Suprapubic skin (tissue), 4 donors: ENCODE measurements around the gene CD68. TPM values are rescaled to one million over a fixed set of nuclear protein-coding genes. Genes with fewer than 3 reads are reported as not detected.

Experiments used
- DNase-seq, 2 donors: peaks; one replicate each; pipeline ENCODE4 v3.0.0-alpha.2; 2019; ENCODE audit warnings: low spot score in 2 of 2
- H3K27ac ChIP-seq: fragments of 200-600 bp; sonication (generic); one replicate; pipeline ENCODE4 v1.5.1; 2019
- H3K27me3 ChIP-seq: fragments of 200-600 bp; sonication (generic); one replicate; pipeline ENCODE4 v1.5.1; 2019
- H3K36me3 ChIP-seq: fragments of 200-600 bp; sonication (generic); one replicate; pipeline ENCODE4 v1.5.1; 2019
- H3K4me1 ChIP-seq: fragments of 200-600 bp; sonication (generic); one replicate; pipeline ENCODE4 v1.5.1; 2019
- H3K4me3 ChIP-seq: fragments of 200-600 bp; sonication (generic); one replicate; pipeline ENCODE4 v1.5.1; 2019; ENCODE audit warnings: mild to moderate bottlenecking
- H3K9me3 ChIP-seq: fragments of 200-600 bp; sonication (generic); one replicate; pipeline ENCODE4 v1.5.1; 2019
- EP300 ChIP-seq: sonication (generic); formaldehyde crosslinking; IDR thresholded peaks from one replicate; pipeline ENCODE4 v1.6.1; 2017; ENCODE audit warnings: antibody characterized with exemption
- POLR2A ChIP-seq, 2 donors: fragments of 450-650 bp; IDR thresholded peaks; one replicate each; pipeline ENCODE4 v1.6.1; 2017; ENCODE audit warnings: antibody characterized with exemption in 2 of 2, mild to moderate bottlenecking in 2 of 2, moderate library complexity in 2 of 2
- POLR2AphosphoS5 ChIP-seq, 3 donors: sonication (generic); formaldehyde crosslinking; IDR thresholded peaks; one replicate each; pipeline ENCODE4 v1.6.1; 2017; ENCODE audit warnings: antibody characterized with exemption in 3 of 3
- WGBS: methylation state at CpG from one replicate; pipeline ENCODE4 v1.1.5; 2018; 5-methylcytosine and 5-hydroxymethylcytosine counted together
- total RNA-seq, 4 donors: library from RNA; depleted of rRNA; stranded (reverse); fragments of >200 nt; gene quantifications; one replicate each; pipeline ENCODE4 v1.1.0, GENCODE V29; 2016
- TF ChIP-seq, protein P1 (sequence below), 2 donors: fragments of 200-600 bp in 1 of 2; fragments of 450-650 bp in 1 of 2; sonication (generic) in 1 of 2; IDR thresholded peaks; one replicate each; pipeline ENCODE4 v1.5.1; 2016 to 2019; ENCODE audit warnings: antibody characterized with exemption in 2 of 2, mild to moderate bottlenecking in 1 of 2, moderate library complexity in 1 of 2

CD68 gene
- total RNA-seq, 4 donors from 2014 or later, result 5.0 to 13.2 (median 9.6) TPM

DNA sequence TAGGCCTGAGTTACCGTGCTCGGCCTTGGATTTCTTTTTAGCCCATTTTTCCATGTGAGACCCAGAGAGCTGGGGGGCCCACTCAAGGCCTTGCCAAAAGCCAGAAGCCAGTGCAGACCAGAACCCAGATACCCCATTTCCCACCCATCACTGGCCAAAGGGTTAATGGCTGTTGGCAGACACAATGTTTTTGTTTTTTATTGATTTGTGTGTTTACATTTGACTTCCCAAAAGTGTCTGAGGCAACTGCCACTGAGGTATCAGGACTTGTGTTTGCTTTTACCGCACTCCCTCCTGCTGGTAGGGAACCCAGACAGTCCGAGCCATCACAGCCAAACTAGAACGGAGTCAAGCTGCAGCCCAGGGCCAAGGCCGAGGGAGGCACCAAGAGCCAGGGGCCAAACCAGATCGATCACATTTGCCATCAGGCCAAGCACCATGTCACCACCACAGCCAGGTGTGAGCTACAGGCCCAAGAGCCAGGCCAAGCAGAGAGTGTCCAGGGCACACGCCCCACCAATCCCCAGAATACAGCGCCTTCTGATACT, 38.3 kb upstream of the CD68 start:
- 94% methylated on average over 9 of the region's 9 CpGs for WGBS

DNA sequence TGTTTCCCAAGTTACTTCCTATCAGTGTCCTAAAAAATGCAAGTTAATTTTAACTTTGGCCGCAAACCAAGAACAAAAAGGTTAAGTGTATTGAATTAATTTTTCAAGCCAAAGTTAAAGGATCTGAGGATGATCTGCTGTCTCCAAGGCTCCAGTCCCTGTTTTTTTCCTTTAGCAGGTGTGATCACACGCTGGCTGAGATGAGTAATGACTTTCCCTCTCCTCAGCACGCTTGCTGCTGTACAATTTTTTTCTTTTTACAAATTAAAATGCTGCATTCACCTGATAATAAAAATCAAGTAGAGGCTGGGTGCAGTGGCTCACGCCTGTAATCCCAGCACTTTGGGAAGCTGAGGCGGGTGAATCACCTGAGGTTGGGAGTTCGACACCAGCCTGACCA, 34.5 kb upstream of the CD68 start:
- 82% methylated on average over 6 of the region's 6 CpGs for WGBS
- Histone ChIP-seq H3K36me3 (no peaks in the 10 kb centered on the region), H3K27me3 (no peaks in the 10 kb centered on the region), H3K9me3 (no peaks in the 10 kb centered on the region), H3K27ac (no peak overlapping the region), H3K4me1 (peaks cover 19% of the 10 kb centered on the region), H3K4me3 (no peak overlapping the region)
- no peak for DNase-seq
- TF ChIP-seq, protein P1, sequence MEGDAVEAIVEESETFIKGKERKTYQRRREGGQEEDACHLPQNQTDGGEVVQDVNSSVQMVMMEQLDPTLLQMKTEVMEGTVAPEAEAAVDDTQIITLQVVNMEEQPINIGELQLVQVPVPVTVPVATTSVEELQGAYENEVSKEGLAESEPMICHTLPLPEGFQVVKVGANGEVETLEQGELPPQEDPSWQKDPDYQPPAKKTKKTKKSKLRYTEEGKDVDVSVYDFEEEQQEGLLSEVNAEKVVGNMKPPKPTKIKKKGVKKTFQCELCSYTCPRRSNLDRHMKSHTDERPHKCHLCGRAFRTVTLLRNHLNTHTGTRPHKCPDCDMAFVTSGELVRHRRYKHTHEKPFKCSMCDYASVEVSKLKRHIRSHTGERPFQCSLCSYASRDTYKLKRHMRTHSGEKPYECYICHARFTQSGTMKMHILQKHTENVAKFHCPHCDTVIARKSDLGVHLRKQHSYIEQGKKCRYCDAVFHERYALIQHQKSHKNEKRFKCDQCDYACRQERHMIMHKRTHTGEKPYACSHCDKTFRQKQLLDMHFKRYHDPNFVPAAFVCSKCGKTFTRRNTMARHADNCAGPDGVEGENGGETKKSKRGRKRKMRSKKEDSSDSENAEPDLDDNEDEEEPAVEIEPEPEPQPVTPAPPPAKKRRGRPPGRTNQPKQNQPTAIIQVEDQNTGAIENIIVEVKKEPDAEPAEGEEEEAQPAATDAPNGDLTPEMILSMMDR (IDR thresholded peaks at IDR 0.05), result no peak
- TF ChIP-seq POLR2A (IDR thresholded peaks at IDR 0.05) (no peak), POLR2AphosphoS5 (IDR thresholded peaks at IDR 0.05) (no peak), EP300 (no peak)

More for the DNA sequence above, 38.3 kb upstream of the CD68 start:
- no peak overlapping the region for H3K4me3 ChIP-seq
- no peaks in the 10 kb centered on the region for H3K4me1 ChIP-seq
- DNase-seq, result no peak
- TF ChIP-seq POLR2AphosphoS5 (IDR thresholded peaks at IDR 0.05) (no peak), EP300 (no peak), POLR2A (IDR thresholded peaks at IDR 0.05) (no peak)
- TF ChIP-seq, protein P1 (IDR thresholded peaks at IDR 0.05), result no peak
- H3K27ac ChIP-seq, result no peak overlapping the region
- H3K36me3 ChIP-seq, result no peaks in the 10 kb centered on the region
- H3K9me3 ChIP-seq, result no peaks in the 10 kb centered on the region
- H3K27me3 ChIP-seq, result no peaks in the 10 kb centered on the region

DNA sequence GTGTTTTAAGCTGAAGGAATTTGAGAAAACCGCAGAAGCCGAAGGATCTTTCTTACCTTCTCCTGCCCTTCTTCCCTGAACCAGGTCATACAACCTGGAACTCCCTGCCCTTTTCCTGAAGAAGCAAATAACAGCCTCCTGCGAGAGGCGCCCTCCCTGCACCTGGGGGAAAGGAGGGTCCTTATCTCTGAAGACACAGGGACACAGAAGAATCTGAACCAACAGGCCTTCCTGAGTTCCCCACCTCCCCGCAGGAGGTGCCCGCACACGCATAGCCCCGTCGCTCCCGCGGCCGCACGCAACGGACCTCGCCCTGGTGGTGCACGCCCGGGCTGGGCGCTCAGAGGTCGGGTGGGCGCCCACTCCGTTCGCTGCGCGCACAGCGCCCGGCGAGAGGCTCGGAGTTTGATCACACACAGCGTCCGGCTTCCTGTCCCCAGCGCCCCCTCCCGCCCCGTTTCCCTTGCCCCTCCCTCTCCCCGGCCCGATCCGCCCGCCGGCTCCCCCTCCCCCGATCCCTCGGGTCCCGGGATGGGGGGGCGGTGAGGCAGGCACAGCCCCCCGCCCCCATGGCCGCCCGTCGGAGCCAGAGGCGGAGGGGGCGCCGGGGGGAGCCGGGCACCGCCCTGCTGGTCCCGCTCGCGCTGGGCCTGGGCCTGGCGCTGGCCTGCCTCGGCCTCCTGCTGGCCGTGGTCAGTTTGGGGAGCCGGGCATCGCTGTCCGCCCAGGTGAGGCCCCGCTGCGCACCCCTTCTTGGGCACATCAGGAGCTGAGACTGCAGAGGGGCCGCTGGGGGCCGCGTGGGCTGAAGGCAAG, 30.6 kb upstream of the CD68 start, which contains the start of gene TNFSF12:
Gene TNFSF12, plus strand, starts transcription at position 474 of the 816 bp plus-strand sequence. Its CDS starts 96 bp downstream, at position 570.
- no peaks in the 10 kb centered on the region for H3K9me3 ChIP-seq
- TF ChIP-seq POLR2A (IDR thresholded peaks at IDR 0.05) (no peak), POLR2AphosphoS5 (IDR thresholded peaks at IDR 0.05) (no peak), EP300 (no peak)
- TF ChIP-seq, protein P1 (IDR thresholded peaks at IDR 0.05), result no peak
- no peaks in the 10 kb centered on the region for H3K27me3 ChIP-seq
- peak within 1 kb of the TSS; percentile 68 for H3K4me3 ChIP-seq
- peak in 1 of 2 donors; percentile 84 for DNase-seq
- peaks cover 24% of the 10 kb centered on the region for H3K4me1 ChIP-seq
- 2% methylated on average over 21 of the region's 65 CpGs for WGBS
- H3K36me3 ChIP-seq, result peaks cover 9% of the 10 kb centered on the region
- peak within 1 kb of the TSS; percentile 78 for H3K27ac ChIP-seq

- DNase-seq, result peak in 1 of 2 donors; percentile 69
- TF ChIP-seq EP300 (no peak), POLR2A (IDR thresholded peaks at IDR 0.05) (no peak), POLR2AphosphoS5 (IDR thresholded peaks at IDR 0.05) (no peak)
- TF ChIP-seq, protein P1 (IDR thresholded peaks at IDR 0.05), result no peak
- H3K4me1 ChIP-seq, result peaks cover 24% of the 10 kb centered on the region
- H3K9me3 ChIP-seq, result no peaks in the 10 kb centered on the region
- H3K36me3 ChIP-seq, result peaks cover 9% of the 10 kb centered on the region
- H3K27ac ChIP-seq, result peak overlapping the region; percentile 78
- 14% methylated on average over 20 of the region's 20 CpGs for WGBS
- H3K4me3 ChIP-seq, result peak overlapping the region; percentile 68
- no peaks in the 10 kb centered on the region for H3K27me3 ChIP-seq
These were observed 29.9 kb upstream of the CD68 start for GRCh38 chr17:7549401-7550055.

DNA sequence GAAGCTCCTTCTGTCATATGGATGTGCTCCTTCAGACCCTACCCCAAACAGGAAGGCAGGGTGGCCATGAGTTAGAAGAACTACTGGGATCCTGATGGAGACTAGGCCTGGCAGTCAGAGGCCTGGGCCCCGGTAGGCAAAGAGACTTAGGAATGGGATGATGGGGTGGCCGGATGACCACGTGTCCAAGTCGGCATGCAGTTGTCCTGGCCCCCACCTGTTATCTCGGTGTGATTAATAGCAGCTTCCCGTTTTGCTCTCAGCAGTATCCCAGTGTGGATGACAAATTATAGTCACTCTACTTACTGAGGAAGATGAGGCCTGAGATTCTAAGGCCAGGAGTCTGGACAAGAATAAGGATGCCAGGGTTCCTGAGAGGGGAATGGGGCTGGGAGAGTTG, 29.1 kb upstream of the CD68 start:
- H3K4me1 ChIP-seq, result peaks cover 24% of the 10 kb centered on the region
- no peak for TF ChIP-seq POLR2A (IDR thresholded peaks at IDR 0.05)
- no peak for TF ChIP-seq POLR2AphosphoS5 (IDR thresholded peaks at IDR 0.05)
- TF ChIP-seq, protein P1 (IDR thresholded peaks at IDR 0.05), result no peak
- no peak for TF ChIP-seq EP300

More for the DNA sequence above, 29.1 kb upstream of the CD68 start:
- H3K4me3 ChIP-seq, result no peak overlapping the region
- no peak for DNase-seq
- H3K9me3 ChIP-seq, result no peaks in the 10 kb centered on the region
- peaks cover 9% of the 10 kb centered on the region for H3K36me3 ChIP-seq
- no peaks in the 10 kb centered on the region for H3K27me3 ChIP-seq
- no peak overlapping the region for H3K27ac ChIP-seq
- WGBS, result 77% methylated on average over 5 of the region's 6 CpGs
